Fibroblast of lung (primary cell): Measurements from ENCODE around the gene CHCHD10. TPM values are rescaled to one million over a fixed set of nuclear protein-coding genes. Genes with fewer than 3 reads are reported as not detected.

Experiments
- DNase-seq, 2 donors: peaks; one replicate each; pipeline versions ENCODE4 v3.0.0 to v3.0.0-alpha.2; 2010; ENCODE audit warnings: low read depth in 2 of 2
- H2AFZ ChIP-seq: 2 replicates; pipeline ENCODE4 v1.5.1; 2012; ENCODE audit warnings: low read length, control low read depth, inconsistent platforms
- H3K27ac ChIP-seq: 2 replicates; pipeline ENCODE4 v1.5.1; 2011; ENCODE audit warnings: low read length, control low read depth; ENCODE audit not compliant: insufficient read depth
- H3K27me3 ChIP-seq: 2 replicates; pipeline ENCODE4 v1.5.1; 2011; ENCODE audit warnings: mild to moderate bottlenecking, low read length; ENCODE audit not compliant: control insufficient read depth, insufficient read depth
- H3K36me3 ChIP-seq: 2 replicates; pipeline ENCODE4 v1.5.1; 2011; ENCODE audit warnings: low read length; ENCODE audit not compliant: control insufficient read depth, insufficient read depth
- H3K4me1 ChIP-seq: 2 replicates; pipeline ENCODE4 v1.5.1; 2011; ENCODE audit warnings: low read length; ENCODE audit not compliant: control insufficient read depth, insufficient read depth; ENCODE audit errors: extremely low read depth
- H3K4me2 ChIP-seq: 2 replicates; pipeline ENCODE4 v1.5.1; 2011; ENCODE audit warnings: low read length, control low read depth; ENCODE audit not compliant: insufficient read depth; ENCODE audit errors: extremely low read depth
- H3K4me3 ChIP-seq, 4 experiments: fragments of 200-600 bp in 1 of 4; sonication (generic) in 1 of 4; replicated peaks in 1 of 4; 2 replicates each; pipeline ENCODE4 v1.5.1; 2011 to 2016; ENCODE audit warnings: low read length in 4 of 4, low read depth in 3 of 4, mild to moderate bottlenecking in 3 of 4, control low read depth in 2 of 4, inconsistent platforms in 1 of 4, mixed read lengths in 1 of 4; ENCODE audit not compliant: insufficient read depth in 1 of 4; ENCODE audit errors: control extremely low read depth in 1 of 4
- H3K79me2 ChIP-seq: 2 replicates; pipeline ENCODE4 v1.5.1; 2012; ENCODE audit warnings: mild to moderate bottlenecking, low read length, inconsistent platforms; ENCODE audit not compliant: control insufficient read depth, insufficient read depth
- H3K9ac ChIP-seq: 2 replicates; pipeline ENCODE4 v1.5.1; 2011; ENCODE audit warnings: mild to moderate bottlenecking, low read length, control low read depth; ENCODE audit not compliant: insufficient read depth
- H3K9me3 ChIP-seq: 2 replicates; pipeline ENCODE4 v1.5.1; 2012; ENCODE audit warnings: low read depth, low read length; ENCODE audit not compliant: control insufficient read depth, insufficient read depth
- H4K20me1 ChIP-seq: 2 replicates; pipeline ENCODE4 v1.5.1; 2011; ENCODE audit warnings: low read length; ENCODE audit not compliant: control insufficient read depth, insufficient read depth; ENCODE audit errors: extremely low read depth
- EZH2 ChIP-seq: IDR thresholded peaks from 2 replicates; pipeline ENCODE4 v1.5.1; 2012; ENCODE audit warnings: low read length, control low read depth, mild to moderate bottlenecking; ENCODE audit errors: missing control alignments
- polyA plus RNA-seq, 2 donors: library from polyadenylated mRNA; depleted of rRNA in 1 of 2; stranded (reverse) in 1 of 2; unstranded in 1 of 2; fragments of >200 nt; gene quantifications; 2 replicates each; pipeline ENCODE4 v1.2.1, GENCODE V29; 2011 to 2012; ENCODE audit warnings: missing spikeins in 1 of 2
- total RNA-seq: library from RNA; depleted of rRNA; stranded (reverse); fragments of >200 nt; gene quantifications from 2 replicates; pipeline ENCODE4 v1.2.1, GENCODE V29; 2014
- TF ChIP-seq, protein P1 (sequence below), 2 donors: IDR thresholded peaks in 1 of 2; conservative IDR thresholded peaks in 1 of 2; 1 replicate in 1 of 2; 2 replicates in 1 of 2; pipeline ENCODE4 v1.5.1; 2011 to 2012; ENCODE audit warnings: low read length in 2 of 2, control low read depth in 1 of 2, inconsistent platforms in 1 of 2, low read depth in 1 of 2, mild to moderate bottlenecking in 1 of 2

CHCHD10 gene
- total and polyA plus RNA-seq, 2 donors (not counting 1 experiment from before 2014, with no cell fraction given), result 5.4 to 11.4 TPM

DNA sequence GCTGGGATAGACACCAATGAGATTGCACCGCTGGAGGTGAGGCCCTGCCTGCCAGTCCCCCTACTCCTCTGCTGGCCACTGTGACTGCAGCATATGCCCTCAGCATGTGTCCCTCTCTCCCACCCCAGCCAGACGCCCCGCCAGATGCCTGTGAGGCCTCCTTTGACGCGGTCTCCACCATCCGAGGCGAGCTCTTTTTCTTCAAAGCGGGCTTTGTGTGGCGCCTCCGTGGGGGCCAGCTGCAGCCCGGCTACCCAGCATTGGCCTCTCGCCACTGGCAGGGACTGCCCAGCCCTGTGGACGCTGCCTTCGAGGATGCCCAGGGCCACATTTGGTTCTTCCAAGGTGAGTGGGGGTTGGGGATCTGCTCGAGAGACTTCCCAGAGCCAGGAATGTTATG lies 13.3 kb upstream of the CHCHD10 start:
- no peak overlapping the region for H3K27ac ChIP-seq
- H3K27me3 ChIP-seq, result no peaks in the 10 kb centered on the region
- H3K4me2 ChIP-seq, result no peak overlapping the region
- H3K79me2 ChIP-seq, result no peaks in the 10 kb centered on the region
- no peak for DNase-seq
- H3K9ac ChIP-seq, result no peak overlapping the region
- no peak overlapping the region for H2AFZ ChIP-seq
- no peaks in the 10 kb centered on the region for H4K20me1 ChIP-seq
- H3K9me3 ChIP-seq, result no peaks in the 10 kb centered on the region
- no peak overlapping the region for H3K4me3 ChIP-seq
- peaks cover 2% of the 10 kb centered on the region for H3K4me1 ChIP-seq
- no peak for TF ChIP-seq EZH2
- TF ChIP-seq, protein P1, sequence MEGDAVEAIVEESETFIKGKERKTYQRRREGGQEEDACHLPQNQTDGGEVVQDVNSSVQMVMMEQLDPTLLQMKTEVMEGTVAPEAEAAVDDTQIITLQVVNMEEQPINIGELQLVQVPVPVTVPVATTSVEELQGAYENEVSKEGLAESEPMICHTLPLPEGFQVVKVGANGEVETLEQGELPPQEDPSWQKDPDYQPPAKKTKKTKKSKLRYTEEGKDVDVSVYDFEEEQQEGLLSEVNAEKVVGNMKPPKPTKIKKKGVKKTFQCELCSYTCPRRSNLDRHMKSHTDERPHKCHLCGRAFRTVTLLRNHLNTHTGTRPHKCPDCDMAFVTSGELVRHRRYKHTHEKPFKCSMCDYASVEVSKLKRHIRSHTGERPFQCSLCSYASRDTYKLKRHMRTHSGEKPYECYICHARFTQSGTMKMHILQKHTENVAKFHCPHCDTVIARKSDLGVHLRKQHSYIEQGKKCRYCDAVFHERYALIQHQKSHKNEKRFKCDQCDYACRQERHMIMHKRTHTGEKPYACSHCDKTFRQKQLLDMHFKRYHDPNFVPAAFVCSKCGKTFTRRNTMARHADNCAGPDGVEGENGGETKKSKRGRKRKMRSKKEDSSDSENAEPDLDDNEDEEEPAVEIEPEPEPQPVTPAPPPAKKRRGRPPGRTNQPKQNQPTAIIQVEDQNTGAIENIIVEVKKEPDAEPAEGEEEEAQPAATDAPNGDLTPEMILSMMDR (conservative IDR thresholded peaks at IDR 0.05 in 1 of 2, IDR thresholded peaks at IDR 0.05 in 1 of 2; ENCODE audit: low read depth in 1 of 2, low read length in 2 of 2), result no peak
- H3K36me3 ChIP-seq, result no peaks in the 10 kb centered on the region

DNA sequence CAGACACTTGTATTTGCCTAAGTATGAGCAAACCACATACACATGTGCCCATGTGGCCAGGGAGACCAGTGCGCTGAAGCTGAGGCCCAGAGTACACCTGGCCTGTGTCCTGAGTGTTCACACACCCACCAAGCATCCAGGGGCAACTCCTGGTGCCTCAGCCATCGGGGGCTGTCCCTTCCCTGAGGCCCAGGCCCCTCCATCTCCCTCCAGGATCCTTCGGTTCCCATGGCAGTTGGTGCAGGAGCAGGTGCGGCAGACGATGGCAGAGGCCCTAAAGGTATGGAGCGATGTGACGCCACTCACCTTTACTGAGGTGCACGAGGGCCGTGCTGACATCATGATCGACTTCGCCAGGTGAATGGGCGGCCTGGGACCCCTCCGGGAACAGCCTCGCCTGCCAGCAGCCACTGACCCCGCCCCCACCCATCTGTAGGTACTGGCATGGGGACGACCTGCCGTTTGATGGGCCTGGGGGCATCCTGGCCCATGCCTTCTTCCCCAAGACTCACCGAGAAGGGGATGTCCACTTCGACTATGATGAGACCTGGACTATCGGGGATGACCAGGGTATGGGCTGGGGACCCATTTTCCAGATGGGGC lies 12.5 kb upstream of the CHCHD10 start:
- Histone ChIP-seq H3K4me2 (no peak overlapping the region), H2AFZ (no peak overlapping the region), H3K4me1 (peaks cover 3% of the 10 kb centered on the region), H3K79me2 (no peaks in the 10 kb centered on the region), H3K27ac (no peak overlapping the region), H3K27me3 (no peaks in the 10 kb centered on the region), H3K4me3 (no peak overlapping the region), H3K36me3 (no peaks in the 10 kb centered on the region), H4K20me1 (no peaks in the 10 kb centered on the region), H3K9ac (no peak overlapping the region), H3K9me3 (no peaks in the 10 kb centered on the region)
- TF ChIP-seq, protein P1 (conservative IDR thresholded peaks at IDR 0.05 in 1 of 2, IDR thresholded peaks at IDR 0.05 in 1 of 2; ENCODE audit: low read depth in 1 of 2, low read length in 2 of 2), result no peak
- TF ChIP-seq EZH2, result no peak
- no peak for DNase-seq

- H3K79me2 ChIP-seq, result no peaks in the 10 kb centered on the region
- TF ChIP-seq, protein P1 (conservative IDR thresholded peaks at IDR 0.05 in 1 of 2, IDR thresholded peaks at IDR 0.05 in 1 of 2; ENCODE audit: low read depth in 1 of 2, low read length in 2 of 2), result no peak
- TF ChIP-seq EZH2, result no peak
- H4K20me1 ChIP-seq, result no peaks in the 10 kb centered on the region
- H3K27me3 ChIP-seq, result no peaks in the 10 kb centered on the region
- peaks cover 8% of the 10 kb centered on the region for H3K4me1 ChIP-seq
- H2AFZ ChIP-seq, result no peak overlapping the region
- no peaks in the 10 kb centered on the region for H3K36me3 ChIP-seq
- DNase-seq, result no peak
- no peak overlapping the region for H3K27ac ChIP-seq
- no peak overlapping the region for H3K4me3 ChIP-seq
- H3K9ac ChIP-seq, result no peak overlapping the region
- H3K4me2 ChIP-seq, result no peak overlapping the region
- no peaks in the 10 kb centered on the region for H3K9me3 ChIP-seq
These were observed 12.0 kb upstream of the CHCHD10 start for GRCh38 chr22:23779731-23780130.
